HepG2 (cell line): ENCODE data around the gene ZBTB45. TPM values are rescaled to one million over a fixed set of nuclear protein-coding genes. Genes with fewer than 3 reads are reported as not detected.

Experiments
- BCL3 ChIP-seq: sonication (generic); formaldehyde crosslinking; IDR thresholded peaks from 2 replicates; pipeline ENCODE4 v1.5.1; 2020; ENCODE audit warnings: mild to moderate bottlenecking, missing genetic modification reagents, moderate library complexity
- HMGXB3 ChIP-seq: sonication (generic); formaldehyde crosslinking; IDR thresholded peaks from 2 replicates; pipeline ENCODE4 v1.4.0; 2020; ENCODE audit warnings: missing genetic modification reagents, borderline replicate concordance
- LBX2 ChIP-seq: sonication (generic); formaldehyde crosslinking; IDR thresholded peaks from 2 replicates; pipeline ENCODE4 v1.5.0; 2020; ENCODE audit warnings: missing genetic modification reagents, mild to moderate bottlenecking, borderline replicate concordance
- MAFK ChIP-seq, 2 experiments: IDR thresholded peaks in 1 of 2; conservative IDR thresholded peaks in 1 of 2; 2 replicates each; pipeline ENCODE4 v1.6.1; 2011; ENCODE audit warnings: improper control_type of control experiment in 2 of 2, low read length in 2 of 2
- NFE2L1 ChIP-seq: sonication (generic); formaldehyde crosslinking; IDR thresholded peaks from 2 replicates; pipeline ENCODE4 v1.4.0; 2020; ENCODE audit warnings: missing genetic modification reagents, mild to moderate bottlenecking, borderline replicate concordance
- NONO ChIP-seq, 2 experiments: fragments of 450-650 bp in 1 of 2; sonication (generic) in 1 of 2; formaldehyde crosslinking in 1 of 2; IDR thresholded peaks in 1 of 2; conservative IDR thresholded peaks in 1 of 2; 2 replicates each; pipeline versions ENCODE4 v1.6.1 to v1.8.0; 2017 to 2022; ENCODE audit warnings: mild to moderate bottlenecking in 1 of 2, missing genetic modification reagents in 1 of 2, moderate library complexity in 1 of 2
- PATZ1 ChIP-seq: sonication (generic); formaldehyde crosslinking; IDR thresholded peaks from 2 replicates; pipeline ENCODE4 v1.4.0; 2020; ENCODE audit warnings: missing genetic modification reagents
- PBX3 ChIP-seq: sonication (generic); formaldehyde crosslinking; IDR thresholded peaks from 2 replicates; pipeline ENCODE4 v1.8.1; 2023; ENCODE audit warnings: missing genetic modification reagents, inconsistent platforms, borderline replicate concordance
- SKIL ChIP-seq: sonication (generic); formaldehyde crosslinking; IDR thresholded peaks from 2 replicates; pipeline ENCODE4 v1.8.0; 2022; ENCODE audit warnings: missing genetic modification reagents, mild to moderate bottlenecking, moderate library complexity, borderline replicate concordance
- TMF1 ChIP-seq: sonication (generic); formaldehyde crosslinking; IDR thresholded peaks from 2 replicates; pipeline ENCODE4 v1.8.1; 2022; ENCODE audit warnings: low read depth, missing genetic modification reagents
- ZBTB38 ChIP-seq: sonication (generic); formaldehyde crosslinking; IDR thresholded peaks from 2 replicates; pipeline ENCODE4 v1.5.1; 2020; ENCODE audit warnings: mild to moderate bottlenecking, missing genetic modification reagents
- ZNF530 ChIP-seq: sonication (generic); formaldehyde crosslinking; IDR thresholded peaks from 2 replicates; pipeline ENCODE4 v1.5.0; 2020; ENCODE audit warnings: low read depth, mild to moderate bottlenecking, missing genetic modification reagents
- ZNF850 ChIP-seq: sonication (generic); formaldehyde crosslinking; conservative IDR thresholded peaks from 2 replicates; pipeline ENCODE4 v1.9.0; 2021; ENCODE audit warnings: mild to moderate bottlenecking, missing genetic modification reagents
- ZSCAN22 ChIP-seq: sonication (generic); formaldehyde crosslinking; IDR thresholded peaks from 2 replicates; pipeline ENCODE4 v1.4.0; 2020; ENCODE audit warnings: mild to moderate bottlenecking, missing genetic modification reagents
- polyA plus RNA-seq, 8 experiments: library from polyadenylated mRNA; depleted of rRNA in 3 of 8; stranded (reverse) in 7 of 8; unstranded in 1 of 8; fragments of >200 nt; fragmentation: Illumina TruSeq in 4 of 8; extraction: Trizol in 4 of 8; gene quantifications; 2 replicates each; pipeline versions ENCODE4 v1.2.1 to v1.2.3, GENCODE V29; 2011 to 2016; ENCODE audit warnings: low read depth in 4 of 8, missing spikeins in 1 of 8, mixed read lengths in 1 of 8; ENCODE audit not compliant: insufficient read depth in 1 of 8
- total RNA-seq, 5 experiments: library from RNA; depleted of rRNA; stranded (reverse); fragments of >200 nt; fragmentation: Illumina TruSeq; extraction: Trizol; gene quantifications; 2 replicates each; pipeline ENCODE4 v1.2.3, GENCODE V29; 2016; ENCODE audit warnings: low read depth in 1 of 5

Gene ZBTB45
- total and polyA plus RNA-seq, 2 of the 13 experiments (the other 11 are each of a cell fraction or from before 2014, with no cell fraction given): 3.0 to 3.7 TPM

- TF ChIP-seq ZBTB38 (CRISPR knock-in tag): 0 out of 2 replicates have a peak, but pooled peaks have one; percentile 9
- TF ChIP-seq SKIL (CRISPR knock-in tag): peak; percentile 39; the same call in 1 of the 2 replicates
- no peak for TF ChIP-seq NONO (IDR thresholded peaks at IDR 0.05)
- peak; percentile 78; the same call in 1 of the 2 replicates for TF ChIP-seq NONO (CRISPR knock-in tag; conservative IDR thresholded peaks at IDR 0.05)
- TF ChIP-seq PBX3: no peak
- peak; percentile 78 for TF ChIP-seq PATZ1 (CRISPR knock-in tag)
- TF ChIP-seq ZSCAN22: peak; percentile 38; the same call in 1 of the 2 replicates
- TF ChIP-seq MAFK (conservative IDR thresholded peaks at IDR 0.05 in 1 of 2, IDR thresholded peaks at IDR 0.05 in 1 of 2; ENCODE audit: low read length in 2 of 2): no peak
- TF ChIP-seq ZNF850: no peak
- TF ChIP-seq NFE2L1 (CRISPR knock-in tag): no peak
- TF ChIP-seq HMGXB3 (CRISPR knock-in tag): peak; percentile 46; the same call in 1 of the 2 replicates
- no peak for TF ChIP-seq LBX2 (CRISPR knock-in tag)
- TF ChIP-seq BCL3 (CRISPR knock-in tag): no peak; the same call in 1 of the 2 replicates
- TF ChIP-seq TMF1 (CRISPR knock-in tag): 0 out of 2 replicates have a peak, but pooled peaks have one; percentile 40
- TF ChIP-seq ZNF530: no peak
Measured at GRCh38 chr19:58559275-58560006, 39.8 kb upstream of the ZBTB45 start (continued).
